HG03521 (cell line): ENCODE results near the gene ZDHHC11B.
A peak's percentile ranks its signal among the peaks of the same experiment; 100 is the strongest.
"Not testable (repeated sequence)": the region's sequence is repeated elsewhere in the genome, so short reads cannot be mapped to it uniquely, and the experiment has no call there.

Experiments used
- ATAC-seq: cut with Tn5 transposase; IDR thresholded peaks from one replicate; pipeline ENCODE4 v1.9.1; 2021; ENCODE audit warnings: mild to moderate bottlenecking, moderate library complexity; ENCODE audit not compliant: unreplicated experiment

Gene ZDHHC11B

DNA sequence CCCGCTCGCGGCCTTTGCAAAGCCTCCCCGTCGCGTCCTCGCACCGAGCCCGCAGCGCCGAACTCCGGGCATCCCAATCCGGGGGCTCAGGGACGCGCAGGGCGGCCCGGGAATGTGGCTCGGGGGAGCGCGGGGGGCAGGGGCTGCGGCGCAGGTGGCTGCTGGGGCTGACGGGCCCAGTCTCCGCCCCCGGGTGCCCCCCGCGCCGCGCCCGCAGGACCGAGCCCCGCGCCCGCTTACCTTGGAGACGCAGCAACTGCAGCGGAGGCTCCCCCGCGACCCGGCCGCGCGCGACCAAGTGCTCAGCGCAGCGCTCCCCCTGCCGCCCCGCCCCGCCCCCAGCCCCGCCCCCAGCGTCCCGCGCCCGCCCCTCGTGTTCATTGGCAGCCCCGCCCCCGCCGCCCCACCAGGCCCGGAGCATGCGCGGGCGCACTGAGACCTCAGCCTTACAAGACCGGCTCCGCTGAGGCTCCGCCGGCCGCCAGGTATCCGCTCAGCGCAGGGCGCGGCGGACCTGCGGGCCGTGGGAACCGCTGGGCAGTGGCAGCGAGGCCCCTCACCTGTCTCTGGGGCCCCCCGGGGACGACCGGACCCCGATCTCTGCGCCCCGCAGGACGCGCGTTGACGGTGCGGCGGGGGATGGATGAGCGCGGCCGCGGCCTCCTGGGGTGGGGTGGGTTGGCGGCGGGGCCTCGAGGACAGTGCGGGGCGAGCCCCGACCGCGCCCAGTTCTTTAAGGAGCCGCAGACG lies at the start of gene ZDHHC11B:
Gene ZDHHC11B, minus strand, starts transcription at position 302 of the 750 bp plus-strand sequence. CDS start 17,810 bp downstream, outside the sequence.
- ATAC-seq: peak; percentile 42

DNA sequence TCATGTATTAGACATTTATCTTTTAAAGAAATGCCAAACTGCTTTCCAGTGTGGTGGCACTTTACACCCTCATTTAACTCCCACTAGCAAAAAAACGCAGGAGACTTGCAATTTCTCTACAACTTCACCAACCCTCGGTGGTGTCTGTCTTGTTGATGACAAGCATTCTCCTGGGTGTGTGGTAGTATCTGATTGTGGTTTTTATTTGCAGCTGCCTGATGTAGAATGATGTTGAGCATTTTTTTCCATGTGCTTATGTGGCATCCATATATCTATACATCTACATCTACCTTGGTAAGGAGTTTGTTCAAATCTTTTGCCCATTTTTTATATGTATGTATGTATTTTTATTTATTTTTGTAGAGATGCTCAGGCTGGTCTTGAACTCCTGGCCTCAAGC lies 49.5 kb upstream of the ZDHHC11B start:
- ATAC-seq: not testable (repeated sequence)

- ATAC-seq: not testable (repeated sequence)
These were observed 43.7 kb upstream of the ZDHHC11B start for GRCh38 chr5:828194-828593.

- ATAC-seq: not testable (repeated sequence)
These were observed 41.0 kb upstream of the ZDHHC11B start for GRCh38 chr5:825544-825943.

GRCh38 chr5:821504-821903 lies 37.0 kb upstream of the ZDHHC11B start:
- no peak for ATAC-seq

DNA sequence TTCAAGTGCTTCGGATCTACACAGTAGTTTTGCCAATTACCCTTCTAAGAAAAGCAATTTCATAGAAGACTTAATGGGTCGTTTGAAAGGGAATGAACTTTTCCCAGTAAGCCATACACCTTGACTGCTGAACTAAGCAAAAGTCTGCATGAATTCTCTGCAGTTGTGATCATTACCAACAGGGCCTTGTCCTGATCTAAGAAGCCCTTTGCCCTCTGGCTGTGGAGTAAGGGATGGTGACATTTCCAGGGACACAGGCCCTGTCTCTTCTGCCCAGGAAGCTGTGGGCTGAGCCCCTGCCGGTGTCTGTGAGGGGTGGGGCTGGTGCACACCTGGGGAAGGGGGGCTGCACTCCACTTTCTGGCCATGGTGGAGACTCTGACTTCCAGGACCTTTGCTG lies 35.7 kb upstream of the ZDHHC11B start:
- no peak for ATAC-seq

DNA sequence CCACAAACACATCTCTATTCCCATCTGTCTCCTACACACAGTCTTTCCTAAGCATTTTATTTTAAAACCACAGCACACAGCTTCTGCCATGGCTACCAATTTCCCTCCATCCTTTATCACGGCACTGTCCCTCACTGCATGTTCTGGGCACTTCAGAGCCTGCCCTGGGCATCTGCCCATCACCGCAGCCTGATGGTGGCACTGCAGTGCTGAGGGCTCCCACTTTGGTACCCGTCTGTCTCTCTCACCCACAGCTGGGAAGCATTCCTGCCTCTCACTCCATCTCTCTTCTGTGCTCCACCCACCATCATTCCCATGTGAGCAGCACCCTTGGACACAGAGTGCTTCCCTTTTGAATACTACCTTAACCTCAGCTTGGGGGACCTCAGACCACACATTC lies 34.5 kb upstream of the ZDHHC11B start:
- no peak for ATAC-seq

DNA sequence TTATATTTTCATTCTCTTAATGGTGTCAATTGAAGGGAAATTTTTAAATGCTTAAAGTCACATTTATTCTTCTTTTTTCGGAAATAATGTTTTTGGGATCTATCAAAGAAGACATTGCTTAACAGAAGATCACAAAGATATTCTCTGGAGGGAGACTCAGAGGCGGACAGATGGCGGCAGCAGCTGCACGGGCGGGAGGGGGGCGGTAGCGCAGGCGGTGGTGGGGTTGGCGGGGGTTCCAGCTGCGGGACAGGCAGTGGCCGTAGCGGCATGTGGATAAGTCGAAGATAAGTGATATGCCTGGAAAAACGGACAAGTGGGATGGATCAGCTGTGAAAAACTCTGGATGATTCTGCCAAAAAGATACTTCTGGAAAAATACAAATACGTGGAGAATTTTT lies 31.6 kb upstream of the ZDHHC11B start:
- no peak for ATAC-seq

DNA sequence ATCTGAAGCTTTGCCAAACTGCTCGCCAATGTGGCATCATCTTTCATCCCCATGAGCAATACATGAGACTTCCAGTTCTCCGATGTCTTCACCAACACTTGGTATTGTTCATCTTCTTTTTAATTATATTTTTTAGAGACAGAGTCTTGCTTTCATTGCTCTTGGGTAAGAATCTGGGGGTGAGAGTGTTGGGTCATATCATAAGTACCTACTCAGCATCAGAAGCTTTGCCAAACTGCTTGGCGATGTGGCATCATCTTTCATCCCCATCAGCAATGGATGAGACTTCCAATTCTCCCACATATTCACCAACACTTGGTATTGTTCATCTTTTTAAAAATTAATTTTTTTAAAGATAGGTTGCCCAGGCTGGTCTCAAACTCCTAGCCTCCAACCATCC lies 30.9 kb upstream of the ZDHHC11B start:
- no peak for ATAC-seq

DNA sequence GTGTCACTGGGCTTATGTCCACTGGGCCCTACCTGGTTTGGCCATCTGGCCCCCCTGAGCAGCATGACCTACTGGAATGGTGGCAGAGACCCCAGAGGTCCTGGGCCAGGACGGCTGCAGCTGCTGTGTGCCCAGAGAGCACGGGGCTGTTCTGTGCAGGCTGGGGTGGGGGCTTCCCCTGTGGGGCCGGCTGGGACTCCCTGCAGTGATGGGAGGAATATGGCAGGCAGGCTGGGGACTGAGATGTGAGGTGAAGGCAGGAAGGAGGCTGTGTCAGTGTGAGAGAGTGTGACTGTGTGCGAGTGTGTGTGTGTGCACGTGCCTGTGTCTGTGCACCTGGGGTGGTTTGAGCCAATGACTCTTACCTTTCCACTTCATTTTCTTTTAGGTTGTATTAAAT lies 29.0 kb upstream of the ZDHHC11B start:
- not testable (repeated sequence) for ATAC-seq

GRCh38 chr5:811384-811783 lies 26.9 kb upstream of the ZDHHC11B start:
- ATAC-seq: not testable (repeated sequence)

GRCh38 chr5:807719-808514 lies 23.4 kb upstream of the ZDHHC11B start:
- ATAC-seq: not testable (repeated sequence)

- no peak for ATAC-seq
These were observed 16.9 kb upstream of the ZDHHC11B start for GRCh38 chr5:801472-801871.

- not testable (repeated sequence) for ATAC-seq
These were observed 16.5 kb upstream of the ZDHHC11B start for GRCh38 chr5:801055-801454.

DNA sequence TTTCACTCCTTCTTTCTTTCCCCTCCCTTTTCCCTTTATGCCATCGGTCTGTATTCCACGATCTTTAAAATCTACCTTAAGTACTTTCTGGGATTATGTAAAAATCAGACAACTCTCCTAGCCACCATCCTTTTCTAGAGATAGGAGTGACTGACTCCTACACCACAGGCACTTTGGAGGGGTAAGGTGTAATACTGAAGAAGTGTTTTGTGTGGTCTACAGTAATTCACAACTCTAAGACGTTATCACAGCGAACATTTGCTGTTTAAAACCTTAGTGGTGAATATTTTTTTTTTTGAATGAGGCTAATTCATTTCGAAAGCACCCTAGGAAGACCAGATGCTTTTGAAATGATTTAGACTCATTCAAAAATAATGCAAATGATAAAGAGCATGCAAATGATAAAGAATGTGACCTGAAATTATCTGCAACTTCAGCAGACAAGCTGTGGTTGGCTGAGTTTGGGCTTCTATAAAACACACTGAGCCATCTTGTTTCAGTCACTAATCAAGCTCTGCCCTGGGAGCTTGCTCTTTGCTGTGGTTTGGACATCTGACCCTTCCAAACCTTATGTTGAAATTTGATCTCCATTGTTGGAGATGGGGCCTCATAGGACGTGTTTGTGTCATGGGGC lies 14.1 kb upstream of the ZDHHC11B start:
- not testable (repeated sequence) for ATAC-seq

DNA sequence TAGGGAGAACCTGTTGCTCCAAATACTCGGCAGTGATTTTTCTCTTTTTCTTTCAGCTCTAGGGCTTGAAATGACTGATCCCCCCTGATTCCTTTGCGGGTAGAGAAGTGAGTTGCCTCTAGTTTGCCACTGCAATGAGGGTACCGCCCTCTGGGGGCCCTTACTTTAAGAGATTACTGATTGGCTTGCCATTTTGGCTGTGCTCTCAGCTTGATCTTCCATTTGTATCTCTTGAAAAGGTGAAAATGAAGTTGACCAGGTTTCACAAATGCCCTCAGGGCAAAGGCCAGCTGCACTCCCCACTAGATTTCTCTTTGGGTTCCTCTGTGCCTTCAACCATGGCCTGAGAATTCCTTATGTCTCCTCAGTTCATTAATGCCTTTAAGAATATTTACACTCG lies 13.5 kb upstream of the ZDHHC11B start:
- ATAC-seq: not testable (repeated sequence)

DNA sequence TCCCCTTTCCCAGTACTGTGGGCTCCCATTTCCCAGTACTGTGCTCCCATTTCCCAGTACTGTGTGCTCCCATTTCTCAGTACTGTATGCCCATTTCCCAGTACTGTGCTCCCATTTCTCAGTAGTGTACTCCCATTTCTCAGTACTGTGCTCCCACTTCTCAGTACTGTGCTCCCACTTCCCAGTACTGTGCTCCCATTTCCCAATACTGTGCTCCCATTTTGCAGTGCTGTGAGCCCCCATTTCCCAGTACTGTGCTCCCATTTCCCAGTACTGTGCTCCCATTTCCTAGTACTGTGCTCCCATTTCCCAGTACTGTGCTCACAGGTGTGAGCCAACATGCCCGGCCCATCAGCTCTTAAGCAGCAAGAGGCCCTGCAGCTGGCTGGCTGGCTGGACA lies 11.3 kb upstream of the ZDHHC11B start:
- ATAC-seq: not testable (repeated sequence)

DNA sequence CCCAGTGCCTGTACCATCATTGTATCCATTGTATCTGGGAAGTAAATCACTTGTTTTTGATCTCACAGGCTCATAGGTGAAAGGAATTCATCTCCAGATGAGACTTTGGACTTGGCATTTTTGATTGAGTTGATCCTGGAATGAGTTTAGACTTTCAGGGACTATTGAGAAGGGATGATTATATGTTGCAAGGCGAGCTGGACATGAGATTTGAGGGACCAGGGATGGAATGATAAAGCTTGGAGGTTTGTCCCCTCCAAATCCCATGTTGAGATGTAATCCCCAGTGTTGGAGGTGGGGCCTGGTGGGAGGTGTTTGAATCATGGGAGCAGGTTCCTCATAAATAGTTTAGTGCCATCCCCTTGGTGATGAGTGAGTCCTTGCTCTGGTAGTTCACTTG lies 10.4 kb upstream of the ZDHHC11B start:
- not testable (repeated sequence) for ATAC-seq

DNA sequence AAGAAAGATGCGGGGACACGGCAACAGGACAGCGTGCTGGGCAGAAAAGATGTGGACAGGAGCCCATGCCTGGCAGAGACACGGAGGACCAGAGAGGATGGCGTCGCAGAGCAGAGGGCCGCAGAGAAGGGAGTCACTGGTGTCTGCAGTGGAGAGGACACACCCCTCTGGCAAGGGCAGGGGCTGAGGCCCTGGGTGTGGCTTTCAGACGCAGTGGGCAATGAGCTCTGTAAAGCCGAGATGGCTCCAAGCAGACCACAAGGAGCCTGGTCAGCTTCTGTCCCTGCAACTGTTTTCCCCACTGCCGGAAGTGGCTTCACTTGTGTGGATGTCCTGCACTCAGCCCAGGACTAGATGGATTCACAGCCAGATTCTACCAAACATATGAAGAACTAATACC lies 4.2 kb upstream of the ZDHHC11B start:
- not testable (repeated sequence) for ATAC-seq

- not testable (repeated sequence) for ATAC-seq
These were observed 3.3 kb upstream of the ZDHHC11B start for GRCh38 chr5:787857-788233.

- not testable (repeated sequence) for ATAC-seq
These were observed 2.8 kb upstream of the ZDHHC11B start for GRCh38 chr5:787224-787856.
